HCT116 (cell line): ENCODE data around the gene NF2. TPM values are rescaled to one million over a fixed set of nuclear protein-coding genes. Genes with fewer than 3 reads are reported as not detected.

Experiments used
- ATAC-seq: fragments of 200-7000 bp; cut with Tn5 transposase; 2 replicates; pipeline ENCODE4 v1.9.1; 2020; ENCODE audit warnings: mild to moderate bottlenecking, moderate library complexity
- BruUV-seq: library from RNA; stranded (reverse); fragments of 400-500 nt; replicated peaks from 2 replicates; lab custom pipeline; 2021; lab: Mats Ljungman, UMichigan
- CTCF ChIA-PET: fragments of 300-600 bp; sonication (Branson Sonifier 250); formaldehyde crosslinking; loops from one replicate; lab custom pipeline; 2021; ENCODE audit warnings: antibody characterized with exemption; lab: Charles Lee
- POLR2A ChIA-PET: fragments of 300-600, 350-600 bp; sonication (Branson Sonifier 250); formaldehyde crosslinking; loops from one replicate; lab custom pipeline; 2021; ENCODE audit warnings: antibody characterized with exemption; lab: Charles Lee
- RAD21 ChIA-PET, 2 experiments: fragments of 300-600 bp; sonication (Branson Sonifier 250); formaldehyde crosslinking; loops; one replicate each; lab custom pipeline; 2023; ENCODE audit warnings: low total read pairs in 2 of 2; ENCODE audit not compliant: uncharacterized antibody in 2 of 2, unreplicated experiment in 2 of 2, low non-redundant PET in 1 of 2; lab: Charles Lee
- DNase-seq: peaks from one replicate; pipeline ENCODE4 v3.0.0-alpha.2; 2010; ENCODE audit warnings: low read depth, low spot score
- H2AFZ ChIP-seq: fragments of 200-600 bp; shearing (Covaris generic), sonication (generic); 2 replicates; pipeline ENCODE4 v1.6.1; 2017; ENCODE audit warnings: low read depth, mixed run types, mixed read lengths, antibody characterized with exemption, low read length; ENCODE audit not compliant: poor library complexity, severe bottlenecking
- H3K27ac ChIP-seq: 2 replicates; pipeline ENCODE4 v1.5.1; 2012; ENCODE audit warnings: low read depth, low read length
- H3K27me3 ChIP-seq: fragments of 200-600 bp; sonication (generic); 2 replicates; pipeline ENCODE4 v1.6.1; 2016; ENCODE audit warnings: mixed run types, low read length, mixed read lengths; ENCODE audit not compliant: insufficient read depth
- H3K36me3 ChIP-seq, 2 experiments: fragments of 200-500 bp in 1 of 2; fragments of 200-600 bp in 1 of 2; sonication (Bioruptor generic) in 1 of 2; sonication (generic) in 1 of 2; 2 replicates each; pipeline versions ENCODE4 v1.5.1 to v1.6.1; 2014 to 2016; ENCODE audit warnings: low read length in 2 of 2, inconsistent platforms in 1 of 2, mixed read lengths in 1 of 2, mixed run types in 1 of 2; ENCODE audit not compliant: insufficient read depth in 2 of 2, control insufficient read depth in 1 of 2
- H3K4me1 ChIP-seq, 2 experiments: fragments of 200-600 bp in 1 of 2; sonication (generic) in 1 of 2; 2 replicates each; pipeline versions ENCODE4 v1.5.1 to v1.6.1; 2012 to 2017; ENCODE audit warnings: low read length in 2 of 2, inconsistent platforms in 1 of 2, mild to moderate bottlenecking in 1 of 2, mixed read lengths in 1 of 2, mixed run types in 1 of 2, moderate library complexity in 1 of 2; ENCODE audit not compliant: insufficient read depth in 2 of 2, control insufficient read depth in 1 of 2
- H3K4me2 ChIP-seq: fragments of 200-600 bp; sonication (generic); 2 replicates; pipeline ENCODE4 v1.6.1; 2017; ENCODE audit warnings: mixed run types, low read length, mixed read lengths
- H3K4me3 ChIP-seq, 2 experiments: fragments of 200-600 bp in 1 of 2; sonication (generic) in 1 of 2; replicated peaks in 1 of 2; 2 replicates each; pipeline ENCODE4 v1.5.1; 2011 to 2016; ENCODE audit warnings: low read length in 2 of 2, control low read depth in 1 of 2, low read depth in 1 of 2, mild to moderate bottlenecking in 1 of 2, mixed read lengths in 1 of 2, mixed run types in 1 of 2
- H3K79me2 ChIP-seq: fragments of 200-600 bp; sonication (generic); 2 replicates; pipeline ENCODE4 v1.6.1; 2017; ENCODE audit warnings: mild to moderate bottlenecking, mixed run types, low read length, moderate library complexity, mixed read lengths; ENCODE audit not compliant: insufficient read depth
- H3K9ac ChIP-seq: fragments of 200-600 bp; sonication (generic); 2 replicates; pipeline ENCODE4 v1.6.1; 2016; ENCODE audit warnings: low read length, mixed read lengths
- H3K9me2 ChIP-seq: fragments of 200-600 bp; sonication (generic), shearing (Covaris generic); 2 replicates; pipeline ENCODE4 v1.6.1; 2017; ENCODE audit warnings: mixed run types, mild to moderate bottlenecking, moderate library complexity; ENCODE audit not compliant: insufficient read depth
- H3K9me3 ChIP-seq, 2 experiments: fragments of 200-500 bp in 1 of 2; fragments of 200-600 bp in 1 of 2; sonication (Bioruptor generic) in 1 of 2; sonication (generic) in 1 of 2; 2 replicates each; pipeline ENCODE4 v1.6.1; 2014 to 2017; ENCODE audit warnings: low read length in 2 of 2, mixed read lengths in 2 of 2, inconsistent platforms in 1 of 2, low read depth in 1 of 2, mild to moderate bottlenecking in 1 of 2, mixed run types in 1 of 2, moderate library complexity in 1 of 2; ENCODE audit not compliant: control insufficient read depth in 1 of 2, insufficient read depth in 1 of 2
- H4K20me1 ChIP-seq: fragments of 200-600 bp; sonication (generic), shearing (Covaris generic); 2 replicates; pipeline ENCODE4 v1.6.1; 2017; ENCODE audit warnings: mixed run types, mild to moderate bottlenecking, moderate library complexity; ENCODE audit not compliant: insufficient read depth
- ATF3 ChIP-seq: IDR thresholded peaks from 2 replicates; pipeline ENCODE4 v1.6.1; 2012
- CBX3 ChIP-seq: IDR thresholded peaks from 2 replicates; pipeline ENCODE4 v1.6.1; 2012; ENCODE audit warnings: low read depth
- CEBPB ChIP-seq: IDR thresholded peaks from 2 replicates; pipeline ENCODE4 v1.6.1; 2012; ENCODE audit warnings: low read depth
- CTCF ChIP-seq, 3 experiments: fragments of 200-600 bp in 1 of 3; sonication (generic) in 1 of 3; IDR thresholded peaks in 2 of 3; conservative IDR thresholded peaks in 1 of 3; 2 replicates each; pipeline ENCODE4 v1.5.1; 2012 to 2017; ENCODE audit warnings: low read depth in 2 of 3, low read length in 2 of 3, antibody characterized with exemption in 1 of 3, borderline replicate concordance in 1 of 3, control low read depth in 1 of 3, mild to moderate bottlenecking in 1 of 3, mixed read lengths in 1 of 3, mixed run types in 1 of 3, moderate library complexity in 1 of 3; ENCODE audit not compliant: insufficient read depth in 1 of 3
- ELF1 ChIP-seq: IDR thresholded peaks from 2 replicates; pipeline ENCODE4 v1.6.1; 2012; ENCODE audit warnings: low read depth, borderline replicate concordance
- EZH2phosphoT487 ChIP-seq: fragments of 200-600 bp; IDR thresholded peaks from 2 replicates; pipeline ENCODE4 v1.6.1; 2018; ENCODE audit warnings: antibody characterized with exemption, borderline replicate concordance
- FOSL1 ChIP-seq: IDR thresholded peaks from 2 replicates; pipeline ENCODE4 v1.6.1; 2012; ENCODE audit warnings: low read depth
- MAX ChIP-seq: IDR thresholded peaks from 2 replicates; pipeline ENCODE4 v1.6.1; 2012
- POLR2A ChIP-seq: IDR thresholded peaks from 2 replicates; pipeline ENCODE4 v1.7.0; 2011; ENCODE audit warnings: borderline replicate concordance; ENCODE audit not compliant: insufficient read depth, insufficient read length; ENCODE audit errors: extremely low read depth
- RAD21 ChIP-seq: IDR thresholded peaks from 2 replicates; pipeline ENCODE4 v1.6.1; 2012; ENCODE audit warnings: low read depth, mild to moderate bottlenecking
- REST ChIP-seq: IDR thresholded peaks from 2 replicates; pipeline ENCODE4 v1.6.1; 2012; ENCODE audit warnings: low read depth
- SIN3A ChIP-seq: IDR thresholded peaks from 2 replicates; pipeline ENCODE4 v1.6.1; 2012; ENCODE audit warnings: low read depth
- SRF ChIP-seq: IDR thresholded peaks from 2 replicates; pipeline ENCODE4 v1.6.1; 2012; ENCODE audit warnings: low read depth
- TCF7L2 ChIP-seq: IDR thresholded peaks from 2 replicates; pipeline ENCODE4 v1.7.0; 2011; ENCODE audit warnings: borderline replicate concordance, inconsistent platforms; ENCODE audit not compliant: insufficient read depth, insufficient read length; ENCODE audit errors: extremely low read depth
- intact Hi-C: fragments of 100-400 bp; cut with micrococcal nuclease; formaldehyde crosslinking; loops from 2 replicates; pipeline ENCODE4 v1.10.0; 2022
- total RNA-seq: library from RNA; stranded (reverse); gene quantifications from one replicate; pipeline ENCODE4 v1.2.1, GENCODE V29; 2021; ENCODE audit not compliant: unreplicated experiment

Gene NF2
- total RNA-seq, 1 experiment from 2014 or later, result 70.2 TPM

GRCh38 chr22:29742326-29742725, 138.9 kb downstream of the NF2 start:
- no TSS peak for BruUV-seq
- H3K4me3 ChIP-seq, result no peak overlapping the region
- no peak overlapping the region for H3K4me2 ChIP-seq
- DNase-seq (no peak), ATAC-seq (no peak)
- H3K79me2 ChIP-seq, result no peaks in the 10 kb centered on the region
- POLR2A ChIA-PET, result no interaction called here
- H3K36me3 ChIP-seq, result no peaks in the 10 kb centered on the region; a peak in 1 of 4 replicates
- no peaks in the 10 kb centered on the region for H3K9me3 ChIP-seq
- no peaks in the 10 kb centered on the region for H3K4me1 ChIP-seq
- RAD21 ChIA-PET, result no interaction called here
- no peaks in the 10 kb centered on the region for H3K27me3 ChIP-seq
- H3K27ac ChIP-seq, result no peak overlapping the region
- intact Hi-C loops, result no loop called here
- no peak overlapping the region for H2AFZ ChIP-seq
- TF ChIP-seq RAD21 (no peak), CEBPB (no peak)
- CTCF ChIA-PET, result no interaction called here
- no peak overlapping the region for H3K9ac ChIP-seq
- H3K9me2 ChIP-seq, result no peaks in the 10 kb centered on the region
- no peaks in the 10 kb centered on the region for H4K20me1 ChIP-seq

GRCh38 chr22:29744902-29745301, 141.5 kb downstream of the NF2 start:
- Histone ChIP-seq H3K4me2 (no peak overlapping the region), H2AFZ (no peak overlapping the region), H3K36me3 (no peaks in the 10 kb centered on the region; a peak in 1 of 4 replicates), H3K9me3 (no peaks in the 10 kb centered on the region), H3K27me3 (no peaks in the 10 kb centered on the region), H3K79me2 (no peaks in the 10 kb centered on the region), H3K4me3 (no peak overlapping the region), H3K9me2 (no peaks in the 10 kb centered on the region), H4K20me1 (no peaks in the 10 kb centered on the region), H3K27ac (no peak overlapping the region), H3K4me1 (0 out of 4 replicates have a peak, but pooled peaks cover 2 to 7% of the 10 kb centered on the region in 2 experiments), H3K9ac (no peak overlapping the region)
- no peak for TF ChIP-seq CTCF (IDR thresholded peaks at IDR 0.05 in 2 of 3, conservative IDR thresholded peaks at IDR 0.05 in 1 of 3; ENCODE audit: borderline replicate concordance in 1 of 3, insufficient read depth in 1 of 3, low read depth in 2 of 3, low read length in 2 of 3)
- TF ChIP-seq SRF, result no peak
- TF ChIP-seq MAX, result no peak
- TF ChIP-seq SIN3A, result no peak
- TF ChIP-seq FOSL1, result no peak
- TF ChIP-seq POLR2A, result no peak
- TF ChIP-seq EZH2phosphoT487, result no peak
- no peak for TF ChIP-seq REST
- TF ChIP-seq TCF7L2, result no peak
- TF ChIP-seq ATF3, result no peak
- no peak for TF ChIP-seq CEBPB
- no peak for TF ChIP-seq CBX3
- no peak for TF ChIP-seq ELF1
- ChIA-PET CTCF (no interaction called here), POLR2A (no interaction called here), RAD21 (no interaction called here)
- intact Hi-C loops, result no loop called here
- no peak for DNase-seq
- BruUV-seq, result no TSS peak
- ATAC-seq, result no peak
